Gastroesophageal sphincter (tissue), 3 donors: ENCODE measurements around the gene ROBO1.
"Not testable (repeated sequence)": the region's sequence is repeated elsewhere in the genome, so short reads cannot be mapped to it uniquely, and the experiment has no call there.

ENCODE experiments used
- CTCF ChIP-seq, 4 experiments: fragments of 200-600 bp in 2 of 4; fragments of 450-650 bp in 2 of 4; sonication (generic) in 1 of 4; IDR thresholded peaks; one replicate each; pipeline ENCODE4 v1.5.1; 2017 to 2019; ENCODE audit warnings: antibody characterized with exemption in 4 of 4, mild to moderate bottlenecking in 2 of 4, moderate library complexity in 2 of 4
- EP300 ChIP-seq: sonication (generic); formaldehyde crosslinking; IDR thresholded peaks from one replicate; pipeline ENCODE4 v1.6.1; 2017; ENCODE audit warnings: antibody characterized with exemption, mild to moderate bottlenecking
- POLR2A ChIP-seq, 2 donors: fragments of 450-650 bp; IDR thresholded peaks; one replicate each; pipeline ENCODE4 v1.6.1; 2017; ENCODE audit warnings: antibody characterized with exemption in 2 of 2, mild to moderate bottlenecking in 2 of 2, moderate library complexity in 1 of 2
- POLR2AphosphoS5 ChIP-seq: sonication (generic); formaldehyde crosslinking; IDR thresholded peaks from one replicate; pipeline ENCODE4 v1.6.1; 2017; ENCODE audit warnings: antibody characterized with exemption

- not testable (repeated sequence) for TF ChIP-seq CTCF (IDR thresholded peaks at IDR 0.05); POLR2A (IDR thresholded peaks at IDR 0.05); EP300; POLR2AphosphoS5
Measured at GRCh38 chr3:79325833-79326383, 441.9 kb downstream of the ROBO1 start.
